Measurements from ENCODE around the gene FAM174C. TPM values are rescaled to one million over a fixed set of nuclear protein-coding genes. Genes with fewer than 3 reads are reported as not detected.

Gene FAM174C
- total RNA-seq, 4 donors from 2014 or later: 50.8 to 114 (median 64.6) TPM

DNA sequence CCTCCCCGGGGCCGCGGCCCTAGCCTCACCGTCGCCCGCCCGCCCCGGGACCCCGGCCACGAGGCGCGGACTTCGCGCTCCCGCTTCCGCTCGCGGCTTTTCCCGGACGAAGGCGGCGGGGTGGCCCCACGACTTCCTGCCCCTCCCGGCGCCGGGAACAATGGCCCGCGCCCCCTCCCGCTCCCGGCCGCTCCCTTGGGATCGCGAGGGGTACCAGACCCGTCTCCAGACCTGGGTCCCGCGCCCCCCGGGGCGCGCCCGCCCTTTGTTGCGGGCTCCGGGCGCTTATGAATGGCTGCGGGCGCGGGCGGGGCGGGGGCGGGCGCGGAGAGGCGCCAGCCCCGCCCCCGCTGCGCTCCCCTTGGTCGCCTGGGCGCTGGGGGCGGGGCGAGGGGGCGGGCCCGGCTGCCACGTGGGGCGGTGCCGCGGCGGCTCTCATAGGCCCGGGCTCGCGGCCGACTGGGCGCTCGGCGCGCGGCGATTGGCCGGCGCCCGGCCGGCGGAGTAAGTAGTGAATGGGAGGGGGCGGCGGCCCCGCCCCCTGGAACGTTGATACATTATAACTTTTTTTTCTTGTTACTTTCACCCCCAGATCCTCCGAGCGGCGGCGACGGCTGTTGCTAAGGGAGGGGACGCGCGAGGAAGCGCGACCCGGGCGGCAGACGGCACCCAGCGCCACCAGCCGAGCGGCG lies 25.9 kb upstream of the FAM174C start:
- Histone ChIP-seq H3K9me3 (no peaks in the 10 kb centered on the region), H3K4me3 (replicated peaks in 1 of 3) (peak overlapping the region; percentile 59 to 83 (median 62)), H3K27ac (peak overlapping the region; percentile 98 to 100 (median 99)), H3K27me3 (no peaks in the 10 kb centered on the region), H3K36me3 (peaks cover 24 to 25% of the 10 kb centered on the region in 2 donors), H3K4me1 (peaks cover 65 to 74% of the 10 kb centered on the region in 2 donors)
- TF ChIP-seq, protein P1, sequence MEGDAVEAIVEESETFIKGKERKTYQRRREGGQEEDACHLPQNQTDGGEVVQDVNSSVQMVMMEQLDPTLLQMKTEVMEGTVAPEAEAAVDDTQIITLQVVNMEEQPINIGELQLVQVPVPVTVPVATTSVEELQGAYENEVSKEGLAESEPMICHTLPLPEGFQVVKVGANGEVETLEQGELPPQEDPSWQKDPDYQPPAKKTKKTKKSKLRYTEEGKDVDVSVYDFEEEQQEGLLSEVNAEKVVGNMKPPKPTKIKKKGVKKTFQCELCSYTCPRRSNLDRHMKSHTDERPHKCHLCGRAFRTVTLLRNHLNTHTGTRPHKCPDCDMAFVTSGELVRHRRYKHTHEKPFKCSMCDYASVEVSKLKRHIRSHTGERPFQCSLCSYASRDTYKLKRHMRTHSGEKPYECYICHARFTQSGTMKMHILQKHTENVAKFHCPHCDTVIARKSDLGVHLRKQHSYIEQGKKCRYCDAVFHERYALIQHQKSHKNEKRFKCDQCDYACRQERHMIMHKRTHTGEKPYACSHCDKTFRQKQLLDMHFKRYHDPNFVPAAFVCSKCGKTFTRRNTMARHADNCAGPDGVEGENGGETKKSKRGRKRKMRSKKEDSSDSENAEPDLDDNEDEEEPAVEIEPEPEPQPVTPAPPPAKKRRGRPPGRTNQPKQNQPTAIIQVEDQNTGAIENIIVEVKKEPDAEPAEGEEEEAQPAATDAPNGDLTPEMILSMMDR (IDR thresholded peaks at IDR 0.05): no peak
- peak; percentile 70 to 77 for TF ChIP-seq POLR2A (IDR thresholded peaks at IDR 0.05)
- peak; percentile 93 to 96 for DNase-seq
- WGBS, 2 donors: 1% methylated on average over 38 of the region's 102 CpGs; no CpG with 5 or more reads in 1 of the 2 donors
- intact Hi-C loops (cut with DNase I): no loop called here

DNA sequence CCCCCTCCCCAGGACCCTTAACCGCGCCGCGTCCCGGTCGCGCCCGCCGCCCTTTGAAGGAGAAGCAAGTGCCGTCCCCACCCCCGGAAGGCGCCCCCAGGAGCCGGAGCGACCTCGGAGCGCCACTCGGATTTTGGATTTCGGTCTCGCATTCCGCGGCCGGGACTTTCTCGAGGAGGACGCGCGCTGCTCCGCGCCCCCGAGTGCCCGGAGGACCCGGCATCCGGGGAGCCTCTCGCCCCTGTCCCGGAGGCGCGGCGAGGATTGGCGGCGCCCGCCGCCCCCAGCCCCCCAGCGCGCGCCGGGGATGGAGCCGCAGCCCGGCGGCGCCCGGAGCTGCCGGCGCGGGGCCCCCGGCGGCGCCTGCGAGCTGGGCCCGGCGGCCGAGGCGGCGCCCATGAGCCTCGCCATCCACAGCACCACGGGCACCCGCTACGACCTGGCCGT lies 25.3 kb upstream of the FAM174C start:
- H3K4me1 ChIP-seq: peaks cover 59 to 74% of the 10 kb centered on the region in 2 donors
- no peak for TF ChIP-seq POLR2A (IDR thresholded peaks at IDR 0.05)
- TF ChIP-seq, protein P1 (IDR thresholded peaks at IDR 0.05): no peak

DNA sequence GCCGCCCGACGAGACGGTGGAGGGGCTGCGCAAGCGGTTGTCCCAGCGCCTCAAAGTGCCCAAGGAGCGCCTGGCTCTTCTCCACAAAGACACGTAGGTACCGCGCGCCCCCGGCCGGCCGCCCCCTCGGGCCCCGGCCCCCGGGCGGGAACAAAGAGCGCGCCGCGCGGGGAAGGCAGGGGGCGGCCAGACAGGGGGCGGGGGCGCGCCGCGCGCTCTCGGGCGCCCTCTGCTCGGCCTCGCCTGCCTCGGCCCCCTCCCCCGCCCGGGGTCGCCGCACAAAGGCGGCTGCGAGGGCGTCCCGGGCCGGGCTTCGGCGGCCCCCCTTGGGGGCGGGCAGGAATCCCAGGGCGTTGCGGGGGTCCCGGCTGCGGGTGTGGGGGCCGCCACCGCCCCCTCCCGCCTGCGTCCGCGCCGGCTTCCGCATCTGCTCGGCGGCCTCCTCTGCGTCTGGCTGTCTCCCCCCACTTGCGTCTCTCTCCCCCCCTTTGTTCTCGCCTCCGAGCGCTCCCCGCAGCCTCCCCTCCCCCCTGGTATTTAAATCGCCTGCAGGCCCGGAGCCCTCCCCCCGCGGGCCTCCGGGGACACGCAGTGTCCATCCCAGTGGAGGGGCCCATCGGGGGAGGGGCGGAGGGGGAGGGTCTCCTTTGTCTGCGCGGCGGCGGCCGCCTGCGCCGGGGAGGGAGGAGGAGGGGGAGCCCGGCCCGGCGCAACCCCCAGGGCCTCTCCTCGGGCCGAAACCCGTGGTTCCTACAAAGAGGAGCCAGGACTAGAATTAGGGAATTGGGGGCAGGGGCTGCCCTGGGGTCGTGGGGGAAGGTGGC lies 24.7 kb upstream of the FAM174C start:
- no peak for TF ChIP-seq POLR2A (IDR thresholded peaks at IDR 0.05)
- TF ChIP-seq, protein P1 (IDR thresholded peaks at IDR 0.05): no peak
- intact Hi-C loops (cut with DNase I): no loop called here
- peak overlapping the region in 2 of 3 donors; percentile 60 to 83 for H3K4me3 ChIP-seq (replicated peaks in 1 of 3)
- peak; percentile 57 to 58 for DNase-seq
- peak overlapping the region; percentile 84 to 99 (median 98) for H3K27ac ChIP-seq
- H3K36me3 ChIP-seq: peaks cover 36 to 37% of the 10 kb centered on the region in 2 donors
- peaks cover 53 to 74% of the 10 kb centered on the region in 2 donors for H3K4me1 ChIP-seq
- 1 to 5% methylated on average over 17 to 18 of the region's 90 CpGs for WGBS, 2 donors
- no peaks in the 10 kb centered on the region for H3K27me3 ChIP-seq
- H3K9me3 ChIP-seq: no peaks in the 10 kb centered on the region

More for the DNA sequence above, 25.3 kb upstream of the FAM174C start:
- Histone ChIP-seq H3K27me3 (no peaks in the 10 kb centered on the region), H3K9me3 (no peaks in the 10 kb centered on the region), H3K4me3 (replicated peaks in 1 of 3) (peak overlapping the region; percentile 58 to 83 (median 59)), H3K27ac (peak overlapping the region; percentile 87 to 99 (median 98)), H3K36me3 (peaks cover 29 to 30% of the 10 kb centered on the region in 2 donors)
- intact Hi-C loops (cut with DNase I): no loop called here
- no CpG with 5 or more reads among the region's 67 CpGs for WGBS, 2 donors
- no peak for DNase-seq

DNA sequence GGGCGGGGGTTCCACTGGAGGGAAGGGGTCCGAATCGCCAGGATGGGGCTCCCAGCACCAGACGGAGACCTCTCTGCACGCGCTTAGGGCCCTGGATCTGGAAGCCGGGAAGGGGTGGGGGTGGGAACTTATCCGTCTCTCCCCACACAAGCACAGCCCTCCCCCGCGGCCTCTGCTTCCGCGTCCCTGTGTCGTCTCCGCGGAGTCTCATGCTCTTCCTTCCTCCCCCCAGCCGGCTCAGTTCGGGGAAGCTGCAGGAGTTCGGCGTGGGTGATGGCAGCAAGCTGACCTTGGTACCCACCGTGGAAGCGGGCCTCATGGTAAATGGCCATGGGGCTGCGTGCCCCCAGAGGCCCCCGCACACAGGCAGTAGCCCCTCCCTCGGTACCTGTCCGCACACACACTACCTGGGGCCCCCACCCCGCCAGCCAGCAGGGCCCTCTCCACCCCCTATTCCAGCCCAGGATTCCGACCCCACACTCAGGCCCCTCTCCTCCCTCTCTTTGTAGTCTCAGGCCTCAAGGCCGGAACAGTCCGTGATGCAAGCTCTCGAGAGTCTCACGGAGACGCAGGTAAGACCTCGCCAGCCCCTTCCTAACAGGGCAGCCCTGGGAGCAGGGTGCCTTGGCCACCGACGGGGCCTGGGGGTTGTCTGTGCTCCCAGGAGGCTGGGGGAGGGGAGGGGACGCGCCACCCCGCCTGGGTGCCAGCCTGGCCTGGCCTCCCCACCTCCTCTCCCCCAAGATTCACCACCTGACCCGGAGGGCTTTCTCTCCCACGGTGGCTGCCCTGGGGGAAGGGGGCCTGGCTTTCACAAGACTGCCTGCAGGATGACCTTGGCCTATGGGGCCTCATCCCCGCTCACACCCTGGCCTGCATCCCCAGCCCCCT lies 23.8 kb upstream of the FAM174C start:
- WGBS, 2 donors: 17 to 20% methylated on average over 31 to 36 of the region's 41 CpGs
- H3K27me3 ChIP-seq: no peaks in the 10 kb centered on the region
- peaks cover 43 to 46% of the 10 kb centered on the region in 2 donors for H3K36me3 ChIP-seq
- intact Hi-C loops (cut with DNase I): no loop called here
- DNase-seq: peak; percentile 61 to 65
- peak overlapping the region; percentile 15 to 83 (median 60) for H3K4me3 ChIP-seq (replicated peaks in 1 of 3)
- TF ChIP-seq, protein P1 (IDR thresholded peaks at IDR 0.05): no peak
- TF ChIP-seq POLR2A (IDR thresholded peaks at IDR 0.05): no peak
- H3K27ac ChIP-seq: peak overlapping the region; percentile 84 to 99 (median 98)
- no peaks in the 10 kb centered on the region for H3K9me3 ChIP-seq
- H3K4me1 ChIP-seq: peaks cover 47 to 69% of the 10 kb centered on the region in 2 donors

Data from thyroid gland (tissue), 4 donors.